Neural progenitor cell (in vitro differentiated cells): ENCODE data around the gene KRT77. TPM values are rescaled to one million over a fixed set of nuclear protein-coding genes. Genes with fewer than 3 reads are reported as not detected.

Experiments
- DNase-seq: peaks from one replicate; pipeline ENCODE4 v3.0.0-alpha.2; 2016; ENCODE audit warnings: low spot score
- H2AFZ ChIP-seq: fragments of 200-600 bp; sonication (generic); replicated peaks from 2 replicates; pipeline ENCODE4 v1.6.1; 2016; ENCODE audit warnings: antibody characterized with exemption
- H3F3A ChIP-seq: fragments of 200-600 bp; sonication (generic); 2 replicates; pipeline ENCODE4 v1.6.1; 2016; ENCODE audit warnings: antibody characterized with exemption, low read depth
- H3K27ac ChIP-seq: fragments of 200-600 bp; sonication (generic); 2 replicates; pipeline ENCODE4 v1.5.1; 2016; ENCODE audit warnings: mild to moderate bottlenecking
- H3K27me3 ChIP-seq: fragments of 200-600 bp; sonication (generic); 2 replicates; pipeline ENCODE4 v1.6.1; 2016; ENCODE audit warnings: mild to moderate bottlenecking, moderate library complexity
- H3K36me3 ChIP-seq: fragments of 200-600 bp; sonication (generic); 2 replicates; pipeline ENCODE4 v1.5.1; 2016
- H3K4me1 ChIP-seq: fragments of 200-600 bp; sonication (generic); 2 replicates; pipeline ENCODE4 v1.6.1; 2016; ENCODE audit warnings: mixed run types
- H3K4me2 ChIP-seq: fragments of 200-600 bp; sonication (generic); 2 replicates; pipeline ENCODE4 v1.6.1; 2016
- H3K4me3 ChIP-seq: fragments of 200-600 bp; sonication (generic); 2 replicates; pipeline ENCODE4 v1.5.1; 2016
- H3K79me2 ChIP-seq: fragments of 200-600 bp; sonication (generic); 2 replicates; pipeline ENCODE4 v1.6.1; 2016; ENCODE audit warnings: low read depth
- H3K9ac ChIP-seq: fragments of 200-600 bp; sonication (generic); 2 replicates; pipeline ENCODE4 v1.6.1; 2016
- H3K9me3 ChIP-seq: fragments of 200-600 bp; sonication (generic); 2 replicates; pipeline ENCODE4 v1.5.1; 2016; ENCODE audit warnings: low read depth
- H4K20me1 ChIP-seq: fragments of 200-600 bp; sonication (generic); 2 replicates; pipeline ENCODE4 v1.6.1; 2016; ENCODE audit warnings: low read depth
- H3K27ac Mint-ChIP-seq: 3 replicates; pipeline ENCODE4 v1.8.0; 2021; ENCODE audit warnings: mixed read lengths
- H3K27me3 Mint-ChIP-seq: 2 replicates; pipeline ENCODE4 v1.8.0; 2022; ENCODE audit warnings: low read depth, mild to moderate bottlenecking, inconsistent platforms, moderate library complexity, mixed read lengths; ENCODE audit not compliant: insufficient read depth
- H3K36me3 Mint-ChIP-seq: 3 replicates; pipeline ENCODE4 v1.8.0; 2021; ENCODE audit warnings: mixed read lengths
- H3K4me1 Mint-ChIP-seq: 3 replicates; pipeline ENCODE4 v1.8.0; 2021; ENCODE audit warnings: mixed read lengths
- H3K4me3 Mint-ChIP-seq: 3 replicates; pipeline ENCODE4 v1.8.0; 2021; ENCODE audit warnings: mild to moderate bottlenecking, moderate library complexity, mixed read lengths
- H3K9me3 Mint-ChIP-seq: 3 replicates; pipeline ENCODE4 v1.8.0; 2020; ENCODE audit warnings: mixed read lengths
- CTCF ChIP-seq: fragments of 200-600 bp; sonication (generic); IDR thresholded peaks from 2 replicates; pipeline ENCODE4 v1.5.1; 2017; ENCODE audit warnings: antibody characterized with exemption, mild to moderate bottlenecking
- EZH2 ChIP-seq: fragments of 200-600 bp; sonication (generic); IDR thresholded peaks from 2 replicates; pipeline ENCODE4 v1.6.1; 2017; ENCODE audit warnings: antibody characterized with exemption, mild to moderate bottlenecking, moderate library complexity
- EZH2phosphoT487 ChIP-seq: fragments of 200-600 bp; sonication (generic); IDR thresholded peaks from 2 replicates; pipeline ENCODE4 v1.6.1; 2017; ENCODE audit warnings: antibody characterized with exemption
- total RNA-seq: library from RNA; depleted of rRNA; stranded (reverse); fragments of >200 nt; gene quantifications from 2 replicates; pipeline ENCODE4 v1.2.3, GENCODE V29; 2015; ENCODE audit warnings: low replicate concordance

Gene KRT77
- total RNA-seq, 1 donor from 2014 or later: 0.47 TPM

GRCh38 chr12:52657250-52657902 is 45.9 kb downstream of the KRT77 start:
- Mint-ChIP-seq H3K4me1 (peaks cover 7% of the 10 kb centered on the region), H3K27me3 (peaks cover 11% of the 10 kb centered on the region), H3K36me3 (no peaks in the 10 kb centered on the region), H3K27ac (no peak overlapping the region), H3K9me3 (peaks cover 2% of the 10 kb centered on the region), H3K4me3 (no peak overlapping the region)
- H3K9ac ChIP-seq: no peak overlapping the region
- no peaks in the 10 kb centered on the region for H3K27me3 ChIP-seq
- H3F3A ChIP-seq: no peaks in the 10 kb centered on the region
- H3K4me3 ChIP-seq: no peak overlapping the region
- DNase-seq: no peak
- H3K4me1 ChIP-seq: peaks cover 11% of the 10 kb centered on the region
- no peaks in the 10 kb centered on the region for H3K36me3 ChIP-seq
- no peak overlapping the region for H2AFZ ChIP-seq
- H3K27ac ChIP-seq: no peak overlapping the region
- H4K20me1 ChIP-seq: no peaks in the 10 kb centered on the region
- H3K79me2 ChIP-seq: no peaks in the 10 kb centered on the region
- H3K4me2 ChIP-seq: no peak overlapping the region
- TF ChIP-seq EZH2 (no peak), CTCF (no peak)
- no peaks in the 10 kb centered on the region for H3K9me3 ChIP-seq

GRCh38 chr12:52656616-52657015 is 46.7 kb downstream of the KRT77 start:
- H3K4me2 ChIP-seq: no peak overlapping the region
- H3K79me2 ChIP-seq: no peaks in the 10 kb centered on the region
- H3K9me3 Mint-ChIP-seq: peaks cover 5% of the 10 kb centered on the region
- peaks cover 11% of the 10 kb centered on the region for H3K27me3 Mint-ChIP-seq
- peaks cover 11% of the 10 kb centered on the region for H3K4me1 ChIP-seq
- H3K9me3 ChIP-seq: no peaks in the 10 kb centered on the region
- no peak overlapping the region for H3K27ac ChIP-seq
- H3K9ac ChIP-seq: no peak overlapping the region
- TF ChIP-seq EZH2phosphoT487: no peak
- no peak for TF ChIP-seq CTCF
- TF ChIP-seq EZH2: no peak
- H3K27ac Mint-ChIP-seq: no peak overlapping the region
- no peaks in the 10 kb centered on the region for H4K20me1 ChIP-seq
- no peaks in the 10 kb centered on the region for H3K36me3 ChIP-seq
- no peak overlapping the region for H2AFZ ChIP-seq
- H3K36me3 Mint-ChIP-seq: no peaks in the 10 kb centered on the region
- no peak overlapping the region for H3K4me3 ChIP-seq
- no peaks in the 10 kb centered on the region for H3K27me3 ChIP-seq
- no peaks in the 10 kb centered on the region for H3F3A ChIP-seq
- H3K4me3 Mint-ChIP-seq: no peak overlapping the region
- DNase-seq: no peak
- peaks cover 5% of the 10 kb centered on the region for H3K4me1 Mint-ChIP-seq

GRCh38 chr12:52655720-52656124 is 47.6 kb downstream of the KRT77 start:
- no peaks in the 10 kb centered on the region for H3F3A ChIP-seq
- TF ChIP-seq CTCF: no peak
- no peak for TF ChIP-seq EZH2
- TF ChIP-seq EZH2phosphoT487: no peak
- H3K36me3 ChIP-seq: no peaks in the 10 kb centered on the region
- H3K36me3 Mint-ChIP-seq: no peaks in the 10 kb centered on the region
- H3K9me3 Mint-ChIP-seq: peaks cover 5% of the 10 kb centered on the region
- peaks cover 5% of the 10 kb centered on the region for H3K4me1 Mint-ChIP-seq
- no peak overlapping the region for H3K9ac ChIP-seq
- no peak overlapping the region for H3K4me3 ChIP-seq
- no peak overlapping the region for H3K4me3 Mint-ChIP-seq
- no peak overlapping the region for H3K27ac Mint-ChIP-seq
- no peaks in the 10 kb centered on the region for H4K20me1 ChIP-seq
- H3K9me3 ChIP-seq: no peaks in the 10 kb centered on the region
- no peaks in the 10 kb centered on the region for H3K79me2 ChIP-seq
- peaks cover 11% of the 10 kb centered on the region for H3K4me1 ChIP-seq
- H3K27me3 Mint-ChIP-seq: peaks cover 11% of the 10 kb centered on the region
- H3K27ac ChIP-seq: no peak overlapping the region
- no peak overlapping the region for H2AFZ ChIP-seq
- no peak overlapping the region for H3K4me2 ChIP-seq
- DNase-seq: no peak
- H3K27me3 ChIP-seq: no peaks in the 10 kb centered on the region
